ENCODE results near the gene RNASE11.

RNASE11 gene

DNA sequence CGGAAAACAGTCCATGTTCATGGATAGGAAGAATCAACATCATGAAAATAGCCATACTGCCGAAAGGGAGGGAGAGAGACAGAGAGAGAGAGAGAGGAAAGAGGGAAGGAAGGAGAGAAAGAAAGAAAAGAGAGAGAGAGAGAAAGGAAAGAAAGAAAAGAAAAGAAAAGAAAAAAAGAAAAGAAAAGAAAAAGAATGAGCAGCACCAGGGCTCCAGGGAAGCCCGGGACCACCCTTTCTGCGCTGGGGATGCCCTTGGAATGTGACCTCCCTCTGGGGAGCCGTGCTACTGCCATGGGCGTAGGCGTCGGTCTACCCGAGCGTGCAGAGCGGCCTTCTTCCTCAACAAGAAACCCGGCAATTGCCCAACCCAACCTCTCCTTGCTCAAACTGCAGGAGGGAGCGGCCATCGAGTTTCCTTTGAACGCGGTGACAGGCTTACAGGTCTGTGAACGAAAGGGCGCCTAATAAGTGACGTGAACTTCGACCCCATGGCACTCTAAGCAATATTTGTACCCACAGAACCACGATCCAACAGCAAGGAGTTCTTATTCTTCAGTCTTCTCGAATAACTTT, 36.8 kb upstream of the RNASE11 start:
- H3K27ac ChIP-seq (ENCODE audit: low read depth, low read length), result no peak overlapping the region
- H3K36me3 ChIP-seq (ENCODE audit: control insufficient read depth, low read length), result no peaks in the 10 kb centered on the region
- H3K27me3 ChIP-seq (ENCODE audit: control insufficient read depth, low read length), result peaks cover 76% of the 10 kb centered on the region
- H3K79me2 ChIP-seq (ENCODE audit: control insufficient read depth, low read length), result no peaks in the 10 kb centered on the region
- peaks cover 55% of the 10 kb centered on the region for H3K4me1 ChIP-seq (ENCODE audit: control insufficient read depth, low read length)
- H4K20me1 ChIP-seq (ENCODE audit: control insufficient read depth, insufficient read depth, low read depth, low read length), result peaks cover 5% of the 10 kb centered on the region; the same call in 1 of the 2 replicates
- no peaks in the 10 kb centered on the region for H3K9me3 ChIP-seq (ENCODE audit: control insufficient read depth, insufficient read depth, low read length)
- TF ChIP-seq CTCF (IDR thresholded peaks at IDR 0.05; ENCODE audit: low read depth, low read length, poor library complexity, severe bottlenecking) (no peak), EZH2phosphoT487 (IDR thresholded peaks at IDR 0.05; ENCODE audit: borderline replicate concordance, low read length) (peak; percentile 83; the same call in 1 of the 2 replicates)
- peak overlapping the region; percentile 58 for H3K4me3 ChIP-seq (ENCODE audit: low read length)
- H3K4me2 ChIP-seq (ENCODE audit: low read length), result peak overlapping the region; percentile 69
- H3K9me2 ChIP-seq (replicated peaks; ENCODE audit: control insufficient read depth, low read length), result no peaks in the 10 kb centered on the region
- H3F3A ChIP-seq (ENCODE audit: control insufficient read depth, insufficient read depth), result peaks cover 7% of the 10 kb centered on the region; the same call in 1 of the 2 replicates

- H3K4me2 ChIP-seq (ENCODE audit: low read length), result peak overlapping the region; percentile 69; the same call in 1 of the 2 replicates
- H3K4me3 ChIP-seq (ENCODE audit: low read length), result no peak overlapping the region; the same call in 1 of the 2 replicates
- no peak overlapping the region for H3K27ac ChIP-seq (ENCODE audit: low read depth, low read length)
- TF ChIP-seq EZH2phosphoT487 (IDR thresholded peaks at IDR 0.05; ENCODE audit: borderline replicate concordance, low read length) (no peak), CTCF (IDR thresholded peaks at IDR 0.05; ENCODE audit: low read depth, low read length, poor library complexity, severe bottlenecking) (no peak)
- H3K79me2 ChIP-seq (ENCODE audit: control insufficient read depth, low read length), result no peaks in the 10 kb centered on the region
- H3K27me3 ChIP-seq (ENCODE audit: control insufficient read depth, low read length), result peaks cover 72% of the 10 kb centered on the region
- peaks cover under 1% of the 10 kb centered on the region; the same call in 1 of the 2 replicates for H4K20me1 ChIP-seq (ENCODE audit: control insufficient read depth, insufficient read depth, low read depth, low read length)
- no peaks in the 10 kb centered on the region for H3K9me2 ChIP-seq (replicated peaks; ENCODE audit: control insufficient read depth, low read length)
- peaks cover 3% of the 10 kb centered on the region; the same call in 1 of the 2 replicates for H3F3A ChIP-seq (ENCODE audit: control insufficient read depth, insufficient read depth)
- no peaks in the 10 kb centered on the region for H3K9me3 ChIP-seq (ENCODE audit: control insufficient read depth, insufficient read depth, low read length)
- no peaks in the 10 kb centered on the region for H3K36me3 ChIP-seq (ENCODE audit: control insufficient read depth, low read length)
- H3K4me1 ChIP-seq (ENCODE audit: control insufficient read depth, low read length), result peaks cover 55% of the 10 kb centered on the region
These were observed 36.0 kb upstream of the RNASE11 start for GRCh38 chr14:20623798-20624197.

DNA sequence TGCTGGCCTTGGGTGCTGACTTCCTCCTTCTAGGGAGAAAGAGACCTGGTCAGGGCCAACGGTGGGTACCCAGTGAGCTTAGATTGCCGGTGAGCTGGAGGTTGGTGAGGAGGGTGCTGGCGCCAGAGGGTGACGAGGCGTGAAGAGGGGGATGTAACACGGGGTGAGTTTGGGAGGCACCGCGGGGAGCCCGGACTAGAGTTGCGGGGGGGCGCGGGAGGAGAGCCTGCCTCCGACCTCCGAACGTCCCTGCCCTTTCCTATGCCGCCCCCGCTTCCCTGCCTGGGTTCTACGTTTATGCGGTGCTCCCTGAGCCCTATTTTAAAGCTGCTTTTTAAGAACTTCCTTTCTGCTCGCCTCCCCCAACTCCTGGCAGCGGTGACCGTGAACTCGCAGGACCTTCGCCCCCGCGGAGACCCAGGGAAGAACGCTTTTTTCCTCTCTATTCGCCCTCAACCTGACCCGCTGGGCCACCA, 35.1 kb upstream of the RNASE11 start:
- Histone ChIP-seq H3K9me3 (ENCODE audit: control insufficient read depth, insufficient read depth, low read length) (no peaks in the 10 kb centered on the region), H3K27me3 (ENCODE audit: control insufficient read depth, low read length) (peaks cover 65% of the 10 kb centered on the region), H3F3A (ENCODE audit: control insufficient read depth, insufficient read depth) (peaks cover 3% of the 10 kb centered on the region; the same call in 1 of the 2 replicates), H3K27ac (ENCODE audit: low read depth, low read length) (no peak overlapping the region), H3K4me3 (ENCODE audit: low read length) (peak overlapping the region; percentile 1; the same call in 1 of the 2 replicates), H3K9me2 (replicated peaks; ENCODE audit: control insufficient read depth, low read length) (no peaks in the 10 kb centered on the region), H3K4me2 (ENCODE audit: low read length) (peak overlapping the region; percentile 45), H3K4me1 (ENCODE audit: control insufficient read depth, low read length) (peaks cover 54% of the 10 kb centered on the region), H3K79me2 (ENCODE audit: control insufficient read depth, low read length) (no peaks in the 10 kb centered on the region), H3K36me3 (ENCODE audit: control insufficient read depth, low read length) (no peaks in the 10 kb centered on the region), H4K20me1 (ENCODE audit: control insufficient read depth, insufficient read depth, low read depth, low read length) (no peaks in the 10 kb centered on the region)
- no peak for TF ChIP-seq EZH2phosphoT487 (IDR thresholded peaks at IDR 0.05; ENCODE audit: borderline replicate concordance, low read length)
- TF ChIP-seq CTCF (IDR thresholded peaks at IDR 0.05; ENCODE audit: low read depth, low read length, poor library complexity, severe bottlenecking), result no peak
